Measurements from ENCODE around the gene MVB12A. TPM values are rescaled to one million over a fixed set of nuclear protein-coding genes. Genes with fewer than 3 reads are reported as not detected.

Gene MVB12A
- total RNA-seq = 36.3 TPM
- long read RNA-seq, transcript MVB12A-201 (9 exons, 2,223 nt) = major isoform, 27 of 38 reads
- long read RNA-seq, partial matches to known transcripts = 4 of 38 reads
- long read RNA-seq, other reads (novel, unspliced or antisense) = 6 of 38 reads

- Histone ChIP-seq H3K9me3 (no peaks in the 10 kb centered on the region), H3K27me3 (no peaks in the 10 kb centered on the region), H3K27ac (peak within 1 kb of the TSS; percentile 77), H3K36me3 (no peaks in the 10 kb centered on the region), H3K4me1 (peaks cover 13% of the 10 kb centered on the region), H3K4me3 (peak within 1 kb of the TSS; percentile 99)
- intact Hi-C loops (cut with DNase I) = no loop called here
- no peak for TF ChIP-seq CTCF (IDR thresholded peaks at IDR 0.05)
- ATAC-seq (peak; percentile 99), DNase-seq (peak; percentile 99)
Observed at GRCh38 chr19:17419621-17420474, at the start of gene MVB12A. MVB12A (plus strand) TSS chr19:17420047; CDS start chr19:17420136, 89 bp downstream.

DNA sequence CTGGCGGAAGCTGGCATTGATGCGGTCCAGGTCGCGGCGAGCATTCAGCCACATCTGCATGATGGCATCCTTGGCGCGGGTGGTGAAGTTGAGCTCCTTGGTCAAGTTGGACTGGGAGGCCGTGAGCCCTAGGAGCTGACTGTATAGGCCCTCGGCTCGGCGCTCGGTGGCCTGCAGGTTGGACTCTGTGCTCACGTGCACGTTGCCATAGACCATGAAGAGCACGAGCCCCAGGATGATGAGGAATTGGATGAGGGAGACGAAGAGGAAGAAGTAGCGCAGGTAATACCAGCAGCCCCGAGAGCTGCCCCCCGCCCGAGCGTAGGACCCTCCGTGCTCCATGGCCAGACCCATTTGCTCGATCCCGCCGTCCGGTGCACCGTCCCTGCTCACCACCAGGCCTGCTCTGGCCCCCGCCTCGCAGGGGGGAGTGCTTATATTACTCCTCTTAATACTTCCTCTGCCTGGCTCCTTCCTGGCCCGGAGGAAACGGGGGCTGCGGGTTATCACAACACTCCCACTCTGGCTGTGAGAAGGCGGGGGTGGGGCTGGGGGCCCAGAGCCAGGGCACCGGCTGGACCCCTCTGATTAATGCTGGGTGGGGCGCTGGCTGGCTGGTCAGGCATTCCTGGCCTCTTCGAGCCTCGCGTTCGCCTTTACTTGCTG lies 42.8 kb upstream of the MVB12A start, which contains the start of gene PLVAP:
TSS of gene PLVAP (minus strand) at position 408 of the 666 bp plus-strand sequence. CDS start at position 354, 54 bp downstream.
- peak within 1 kb of the TSS; percentile 24 for H3K27ac ChIP-seq
- no peak for TF ChIP-seq CTCF (IDR thresholded peaks at IDR 0.05)
- H3K36me3 ChIP-seq = no peaks in the 10 kb centered on the region
- H3K9me3 ChIP-seq = no peaks in the 10 kb centered on the region
- no peak for DNase-seq
- no peaks in the 10 kb centered on the region for H3K27me3 ChIP-seq
- intact Hi-C loops (cut with DNase I) = no loop called here
- peak within 1 kb of the TSS; percentile 44 for H3K4me3 ChIP-seq
- peaks cover 7% of the 10 kb centered on the region for H3K4me1 ChIP-seq
- ATAC-seq = peak; percentile 72

DNA sequence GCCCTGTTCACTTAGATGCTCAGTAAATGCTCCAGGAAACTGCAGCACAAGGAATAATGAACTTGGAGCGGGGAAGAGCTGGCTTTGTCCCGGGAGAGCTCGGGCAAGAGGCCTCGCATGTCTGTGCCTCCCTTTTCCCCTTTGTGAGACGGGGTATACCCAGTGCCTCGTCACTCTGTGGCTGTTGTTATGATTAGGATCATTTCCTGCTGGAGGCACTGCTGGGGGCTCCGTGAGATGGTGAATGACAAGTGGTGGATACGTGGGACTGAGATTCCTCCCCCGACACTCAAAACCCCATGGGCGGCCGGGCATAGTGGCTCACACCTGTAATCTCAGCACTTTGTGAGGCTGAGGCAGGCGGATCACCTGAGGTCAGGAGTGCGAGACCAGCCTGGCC lies 41.6 kb upstream of the MVB12A start:
- Histone ChIP-seq H3K27ac (no peak overlapping the region), H3K9me3 (no peaks in the 10 kb centered on the region), H3K27me3 (no peaks in the 10 kb centered on the region), H3K36me3 (no peaks in the 10 kb centered on the region), H3K4me3 (no peak overlapping the region), H3K4me1 (peaks cover 16% of the 10 kb centered on the region)
- intact Hi-C loops (cut with DNase I) = no loop called here
- DNase-seq (no peak), ATAC-seq (no peak)
- TF ChIP-seq CTCF (IDR thresholded peaks at IDR 0.05) = no peak

DNA sequence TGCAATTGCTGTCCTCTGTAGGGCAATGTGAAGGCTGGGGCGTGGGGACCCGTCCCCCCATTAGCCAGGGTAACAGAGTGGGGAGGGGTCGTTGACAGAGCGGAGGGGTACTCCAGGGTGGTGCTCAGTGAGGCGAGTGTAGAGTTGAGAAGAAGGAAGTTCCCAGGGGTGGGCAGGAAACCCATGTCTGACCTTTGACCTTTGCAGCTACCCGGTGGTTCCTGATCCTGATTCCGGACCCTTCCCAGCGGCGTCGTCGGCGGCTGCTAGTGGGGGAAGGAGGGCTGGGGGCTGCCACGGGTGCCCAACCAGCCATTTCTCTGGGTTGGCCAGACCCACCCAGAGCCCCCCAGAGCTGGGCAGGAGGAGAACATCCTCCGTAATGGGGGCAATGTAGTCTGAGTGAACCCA lies 40.6 kb upstream of the MVB12A start:
- Histone ChIP-seq H3K27ac (no peak overlapping the region), H3K27me3 (no peaks in the 10 kb centered on the region), H3K4me3 (no peak overlapping the region), H3K36me3 (no peaks in the 10 kb centered on the region), H3K4me1 (peaks cover 17% of the 10 kb centered on the region), H3K9me3 (no peaks in the 10 kb centered on the region)
- DNase-seq = no peak
- ATAC-seq = peak; percentile 33
- intact Hi-C loops (cut with DNase I) = no loop called here
- TF ChIP-seq CTCF (IDR thresholded peaks at IDR 0.05) = no peak

GRCh38 chr19:17380426-17381138 lies 39.3 kb upstream of the MVB12A start:
- intact Hi-C loops (cut with DNase I) = no loop called here
- Histone ChIP-seq H3K9me3 (no peaks in the 10 kb centered on the region), H3K4me3 (no peak overlapping the region), H3K4me1 (peaks cover 17% of the 10 kb centered on the region), H3K27ac (no peak overlapping the region), H3K27me3 (no peaks in the 10 kb centered on the region), H3K36me3 (no peaks in the 10 kb centered on the region)
- TF ChIP-seq CTCF (IDR thresholded peaks at IDR 0.05) = no peak
- DNase-seq (no peak), ATAC-seq (no peak)

Data from upper lobe of right lung (tissue), 1 donor.